Thymus (tissue), 11 donors: ENCODE data around the gene IL6R. TPM values are rescaled to one million over a fixed set of nuclear protein-coding genes. Genes with fewer than 3 reads are reported as not detected.

Experiments used
- DNase-seq, 9 donors: peaks; one replicate each; pipeline ENCODE4 v3.0.0-alpha.2; 2013; ENCODE audit warnings: low spot score in 9 of 9, low read depth in 6 of 9, missing footprints in 1 of 9
- H3K27ac ChIP-seq, 2 donors: one replicate each; pipeline ENCODE4 v1.5.1; 2013; ENCODE audit warnings: control low read depth in 1 of 2, low read depth in 1 of 2, low read length in 1 of 2, mild to moderate bottlenecking in 1 of 2, moderate library complexity in 1 of 2
- H3K27me3 ChIP-seq, 2 donors: one replicate each; pipeline ENCODE4 v1.5.1; 2013; ENCODE audit warnings: low read length in 1 of 2; ENCODE audit not compliant: control insufficient read depth in 2 of 2, insufficient read depth in 1 of 2
- H3K36me3 ChIP-seq, 2 donors: one replicate each; pipeline ENCODE4 v1.5.1; 2013; ENCODE audit warnings: low read length in 1 of 2, mild to moderate bottlenecking in 1 of 2, moderate library complexity in 1 of 2; ENCODE audit not compliant: control insufficient read depth in 2 of 2, insufficient read depth in 2 of 2
- H3K4me1 ChIP-seq, 2 donors: one replicate each; pipeline ENCODE4 v1.5.1; 2013; ENCODE audit warnings: low read length in 2 of 2; ENCODE audit not compliant: control insufficient read depth in 2 of 2, insufficient read depth in 2 of 2
- H3K4me3 ChIP-seq, 2 donors: one replicate each; pipeline ENCODE4 v1.5.1; 2013; ENCODE audit warnings: low read length in 2 of 2, control low read depth in 1 of 2, mild to moderate bottlenecking in 1 of 2
- H3K9me3 ChIP-seq, 2 donors: one replicate each; pipeline ENCODE4 v1.5.1; 2013; ENCODE audit warnings: low read length in 1 of 2, mild to moderate bottlenecking in 1 of 2; ENCODE audit not compliant: control insufficient read depth in 2 of 2, insufficient read depth in 1 of 2
- WGBS: extraction: QIAGEN DNeasy Blood & Tissue Kit; methylation state at CpG from one replicate; pipeline ENCODE4 v1.1.7; 2013; 5-methylcytosine and 5-hydroxymethylcytosine counted together
- polyA plus RNA-seq: library from polyadenylated mRNA; stranded (reverse); fragments of 200-250 nt; gene quantifications from one replicate; pipeline ENCODE4 v1.2.3, GENCODE V29; 2013
- total RNA-seq: library from RNA; stranded (reverse); fragments of 120-200 nt; gene quantifications from one replicate; pipeline ENCODE4 v1.2.4, GENCODE V29; 2013
- donor health status: healthy.

IL6R gene
- total and polyA plus RNA-seq, 2 donors = 10.3 to 10.5 TPM

GRCh38 chr1:154441241-154441888 lies 36.2 kb downstream of the IL6R start:
- no peaks in the 10 kb centered on the region for H3K36me3 ChIP-seq
- peak in 1 of 9 donors; percentile 71 for DNase-seq
- peak overlapping the region; percentile 15 to 19 for H3K27ac ChIP-seq
- peaks cover 0 to 2% of the 10 kb centered on the region in 2 donors for H3K27me3 ChIP-seq
- no peaks in the 10 kb centered on the region for H3K9me3 ChIP-seq
- H3K4me1 ChIP-seq = peaks cover 0 to 38% of the 10 kb centered on the region in 2 donors
- 42% methylated on average over 8 of the region's 8 CpGs for WGBS
- no peak overlapping the region for H3K4me3 ChIP-seq

- 90% methylated on average over 13 of the region's 13 CpGs for WGBS
- peaks cover 0 to 38% of the 10 kb centered on the region in 2 donors for H3K4me1 ChIP-seq
- DNase-seq = no peak
- no peak overlapping the region for H3K4me3 ChIP-seq
- H3K27ac ChIP-seq = no peak overlapping the region
- H3K36me3 ChIP-seq = no peaks in the 10 kb centered on the region
- no peaks in the 10 kb centered on the region for H3K9me3 ChIP-seq
- no peaks in the 10 kb centered on the region for H3K27me3 ChIP-seq
Measured at GRCh38 chr1:154442006-154442740, 37.0 kb downstream of the IL6R start.

- no peak overlapping the region for H3K27ac ChIP-seq
- peaks cover 0 to 38% of the 10 kb centered on the region in 2 donors for H3K4me1 ChIP-seq
Measured at GRCh38 chr1:154443274-154444013, 38.3 kb downstream of the IL6R start.

GRCh38 chr1:154445040-154445472 lies 39.9 kb downstream of the IL6R start:
- DNase-seq = no peak
- 17% methylated on average over 7 of the region's 7 CpGs for WGBS
- peaks cover 0 to 34% of the 10 kb centered on the region in 2 donors for H3K4me1 ChIP-seq
- no peaks in the 10 kb centered on the region for H3K36me3 ChIP-seq
- H3K4me3 ChIP-seq = no peak overlapping the region
- H3K27ac ChIP-seq = no peak overlapping the region
- no peaks in the 10 kb centered on the region for H3K9me3 ChIP-seq
- H3K27me3 ChIP-seq = no peaks in the 10 kb centered on the region

More at GRCh38 chr1:154443274-154444013, 38.3 kb downstream of the IL6R start:
- DNase-seq = no peak
- Histone ChIP-seq H3K9me3 (no peaks in the 10 kb centered on the region), H3K36me3 (no peaks in the 10 kb centered on the region), H3K27me3 (no peaks in the 10 kb centered on the region), H3K4me3 (no peak overlapping the region)
- WGBS = 95% methylated on average over 8 of the region's 8 CpGs

GRCh38 chr1:154446292-154446691 lies 41.1 kb downstream of the IL6R start:
- H3K4me1 ChIP-seq = peaks cover 0 to 25% of the 10 kb centered on the region in 2 donors
- WGBS = 97% methylated on average over 10 of the region's 10 CpGs
- no peak overlapping the region for H3K27ac ChIP-seq
- no peak for DNase-seq
- H3K9me3 ChIP-seq = no peaks in the 10 kb centered on the region
- no peaks in the 10 kb centered on the region for H3K36me3 ChIP-seq
- H3K4me3 ChIP-seq = no peak overlapping the region
- peaks cover 0 to 3% of the 10 kb centered on the region in 2 donors for H3K27me3 ChIP-seq

- H3K27ac ChIP-seq = no peak overlapping the region
- H3K4me1 ChIP-seq = peaks cover 0 to 20% of the 10 kb centered on the region in 2 donors
- over 99% methylated on average over 6 of the region's 6 CpGs for WGBS
- DNase-seq = no peak
- H3K9me3 ChIP-seq = no peaks in the 10 kb centered on the region
- no peaks in the 10 kb centered on the region for H3K36me3 ChIP-seq
- H3K4me3 ChIP-seq = no peak overlapping the region
- H3K27me3 ChIP-seq = peaks cover 0 to 3% of the 10 kb centered on the region in 2 donors
Measured at GRCh38 chr1:154446789-154447188, 41.6 kb downstream of the IL6R start.

GRCh38 chr1:154448331-154448811 lies 43.2 kb downstream of the IL6R start:
- Histone ChIP-seq H3K9me3 (no peaks in the 10 kb centered on the region), H3K27me3 (peaks cover 0 to 5% of the 10 kb centered on the region in 2 donors), H3K36me3 (no peaks in the 10 kb centered on the region), H3K27ac (no peak overlapping the region), H3K4me3 (no peak overlapping the region), H3K4me1 (peaks cover 0 to 7% of the 10 kb centered on the region in 2 donors)
- 90% methylated on average over 7 of the region's 7 CpGs for WGBS
- no peak for DNase-seq

GRCh38 chr1:154453161-154453560 lies 48.0 kb downstream of the IL6R start:
- Histone ChIP-seq H3K4me1 (peaks cover 0 to 14% of the 10 kb centered on the region in 2 donors), H3K9me3 (no peaks in the 10 kb centered on the region), H3K4me3 (no peak overlapping the region), H3K36me3 (no peaks in the 10 kb centered on the region), H3K27me3 (peaks cover 0 to 5% of the 10 kb centered on the region in 2 donors), H3K27ac (no peak overlapping the region)
- DNase-seq = no peak
- WGBS = 95% methylated on average over 5 of the region's 5 CpGs
